ENCODE results near the gene KLHDC7A.

The KLHDC7A gene

GRCh38 chr1:18473195-18473815 lies 7.4 kb upstream of the KLHDC7A start:
- DNase-seq (ENCODE audit: low read depth): no peak

GRCh38 chr1:18474559-18475175 lies 6.1 kb upstream of the KLHDC7A start:
- DNase-seq (ENCODE audit: low read depth): no peak

DNA sequence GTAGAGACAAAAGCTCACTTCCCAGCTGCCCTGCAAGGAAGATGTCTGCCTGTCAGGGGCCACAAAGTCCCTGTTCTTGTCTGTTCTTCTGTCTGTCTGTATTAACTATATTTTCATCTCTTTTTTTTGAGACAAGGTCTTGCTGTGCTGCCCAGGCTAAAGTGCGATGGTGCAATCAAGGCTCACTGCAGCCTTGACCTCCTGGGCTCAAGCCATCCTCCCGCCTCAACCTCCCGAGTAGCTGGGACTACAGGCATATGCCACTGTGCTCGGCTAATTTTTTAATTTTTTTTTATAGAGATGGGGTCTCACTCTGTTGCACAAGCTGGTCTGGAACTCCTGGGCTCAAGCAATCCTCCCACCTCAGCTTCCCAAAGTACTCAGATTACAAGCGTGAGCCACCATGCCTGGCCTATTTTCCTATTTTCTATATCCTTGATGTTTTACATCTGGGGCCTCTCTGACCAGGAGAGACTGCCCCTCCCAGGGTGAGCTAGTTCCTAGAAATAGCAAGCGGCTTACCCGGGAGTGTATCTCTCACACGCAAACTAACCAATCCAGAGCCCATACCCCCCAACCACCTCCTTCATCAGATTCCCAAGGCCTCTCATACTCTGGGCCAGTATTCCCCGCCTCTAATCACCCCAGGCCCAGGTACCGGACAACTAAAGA lies 5.4 kb upstream of the KLHDC7A start:
- DNase-seq (ENCODE audit: low read depth): no peak

GRCh38 chr1:18479454-18479853 lies 1.3 kb upstream of the KLHDC7A start:
- no peak for DNase-seq (ENCODE audit: low read depth)

GRCh38 chr1:18481190-18481920 lies 625 bp downstream of the KLHDC7A start:
- no peak for DNase-seq (ENCODE audit: low read depth)

DNA sequence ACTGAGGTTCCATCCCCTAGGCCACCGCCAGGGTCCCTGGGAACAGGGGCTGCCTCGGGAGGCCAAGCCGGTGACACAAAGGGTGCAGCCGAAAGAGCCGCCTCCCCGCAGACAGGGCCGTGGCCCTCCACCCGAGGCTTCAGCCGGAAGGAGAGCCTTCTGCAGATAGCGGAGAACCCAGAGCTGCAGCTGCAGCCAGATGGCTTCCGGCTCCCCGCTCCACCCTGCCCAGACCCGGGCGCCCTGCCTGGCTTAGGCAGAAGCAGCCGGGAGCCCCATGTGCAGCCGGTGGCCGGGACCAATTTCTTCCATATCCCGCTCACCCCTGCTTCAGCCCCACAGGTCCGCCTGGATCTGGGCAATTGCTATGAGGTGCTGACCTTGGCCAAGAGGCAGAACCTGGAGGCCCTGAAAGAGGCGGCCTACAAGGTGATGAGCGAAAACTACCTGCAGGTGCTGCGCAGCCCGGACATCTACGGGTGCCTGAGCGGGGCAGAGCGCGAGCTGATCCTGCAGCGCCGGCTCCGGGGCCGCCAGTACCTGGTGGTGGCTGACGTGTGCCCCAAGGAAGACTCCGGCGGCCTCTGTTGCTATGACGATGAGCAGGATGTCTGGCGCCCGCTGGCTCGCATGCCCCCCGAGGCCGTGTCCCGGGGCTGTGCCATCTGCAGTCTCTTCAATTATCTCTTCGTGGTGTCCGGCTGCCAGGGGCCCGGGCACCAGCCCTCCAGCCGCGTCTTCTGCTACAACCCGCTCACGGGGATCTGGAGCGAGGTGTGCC lies 1.4 kb downstream of the KLHDC7A start:
- DNase-seq (ENCODE audit: low read depth): no peak

DNA sequence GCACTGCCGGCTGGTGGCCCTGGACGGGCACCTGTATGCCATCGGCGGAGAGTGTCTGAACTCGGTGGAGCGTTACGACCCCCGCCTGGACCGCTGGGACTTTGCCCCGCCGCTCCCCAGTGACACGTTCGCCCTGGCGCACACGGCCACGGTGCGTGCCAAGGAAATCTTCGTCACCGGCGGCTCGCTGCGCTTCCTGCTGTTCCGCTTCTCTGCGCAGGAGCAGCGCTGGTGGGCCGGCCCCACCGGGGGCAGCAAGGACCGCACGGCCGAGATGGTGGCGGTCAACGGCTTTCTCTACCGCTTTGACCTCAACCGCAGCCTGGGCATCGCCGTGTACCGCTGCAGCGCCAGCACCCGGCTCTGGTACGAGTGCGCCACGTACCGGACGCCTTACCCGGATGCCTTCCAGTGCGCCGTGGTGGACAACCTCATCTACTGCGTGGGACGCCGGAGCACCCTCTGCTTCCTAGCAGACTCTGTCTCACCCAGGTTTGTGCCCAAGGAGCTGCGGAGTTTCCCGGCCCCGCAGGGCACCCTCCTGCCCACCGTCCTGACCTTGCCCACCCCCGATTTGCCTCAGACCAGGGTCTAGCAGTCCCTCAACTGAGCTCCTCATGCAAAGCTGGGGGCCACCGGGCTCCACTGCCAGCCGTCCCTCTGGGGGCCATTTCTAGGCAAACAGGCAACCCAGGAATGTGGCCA lies 2.1 kb downstream of the KLHDC7A start:
- no peak for DNase-seq (ENCODE audit: low read depth)

GRCh38 chr1:18484276-18484675 lies 3.5 kb downstream of the KLHDC7A start:
- DNase-seq (ENCODE audit: low read depth): no peak

DNA sequence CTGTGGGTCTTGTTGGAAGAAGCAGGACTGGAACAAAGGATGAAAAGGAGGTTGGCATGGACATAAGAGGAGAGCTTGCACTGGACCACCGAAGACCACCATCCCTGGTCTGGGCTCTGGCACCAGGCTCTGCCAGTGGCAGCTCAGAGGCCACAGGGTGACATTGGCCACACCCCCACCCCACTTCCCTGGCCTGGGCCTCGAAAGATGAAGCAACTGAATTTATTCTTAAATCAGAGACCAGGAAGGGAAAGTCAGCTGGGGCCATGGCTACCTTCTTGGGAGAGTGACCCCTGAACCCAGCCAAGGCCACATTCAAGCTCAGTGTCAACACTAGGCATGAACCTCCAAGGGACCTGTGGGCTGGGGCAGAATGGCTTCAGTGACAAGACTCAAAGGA lies 4.0 kb downstream of the KLHDC7A start:
- no peak for DNase-seq (ENCODE audit: low read depth)

GRCh38 chr1:18485227-18485626 lies 4.5 kb downstream of the KLHDC7A start:
- DNase-seq (ENCODE audit: low read depth): no peak

DNA sequence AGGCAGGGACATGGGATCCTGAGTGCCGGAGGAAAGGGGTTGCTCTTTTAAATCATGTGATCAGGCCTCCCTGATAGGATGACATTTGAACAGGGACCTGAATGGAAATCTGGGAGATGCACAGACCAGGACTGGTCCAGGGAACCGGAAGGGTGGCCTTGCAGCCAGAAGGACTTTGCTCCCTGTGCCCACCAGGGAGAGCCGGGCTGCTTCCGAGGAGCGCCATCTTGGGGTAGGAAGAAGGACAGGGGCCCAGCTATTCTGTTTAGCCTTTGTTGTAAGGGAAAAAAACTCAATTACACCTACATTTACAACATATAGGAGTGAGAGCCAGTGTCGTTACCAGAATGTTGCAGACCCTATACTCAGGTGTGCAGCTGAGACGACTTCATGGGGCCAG lies 5.5 kb downstream of the KLHDC7A start:
- DNase-seq (ENCODE audit: low read depth): no peak

DNA sequence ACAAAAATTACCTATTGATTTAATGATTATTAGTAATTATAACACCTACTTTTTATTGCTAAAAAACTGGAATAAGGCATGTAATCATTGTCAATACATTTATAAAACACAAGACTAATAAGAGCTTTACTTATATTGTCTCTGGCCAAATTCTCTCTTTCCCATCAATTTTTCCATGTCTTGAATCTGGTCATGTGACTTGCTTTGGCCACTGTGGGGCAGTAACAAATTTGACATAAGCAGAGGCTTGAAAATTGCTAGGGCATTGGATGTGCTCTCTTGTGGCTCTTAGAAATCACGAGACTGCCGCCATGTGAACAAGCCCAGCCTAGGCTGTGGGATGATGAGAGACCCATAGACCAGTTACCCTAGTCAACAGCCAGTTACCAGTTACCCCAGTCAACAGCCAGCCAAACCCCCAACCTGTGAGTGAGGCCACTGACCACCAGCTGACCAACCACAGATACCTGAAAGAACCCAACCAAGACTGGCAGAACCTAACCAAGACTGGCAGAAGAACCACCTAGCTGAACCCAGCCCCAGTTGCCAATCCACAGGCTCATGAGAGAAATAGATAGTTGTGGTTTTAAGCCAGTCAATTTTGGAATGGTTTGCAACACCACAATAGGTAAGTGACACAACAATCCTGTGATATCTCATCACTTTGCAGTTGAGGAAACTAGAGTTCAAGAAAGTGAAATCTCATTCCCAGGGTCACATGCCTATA lies 8.8 kb downstream of the KLHDC7A start:
- no peak for DNase-seq (ENCODE audit: low read depth)

- no peak for DNase-seq (ENCODE audit: low read depth)
These were observed 10.4 kb downstream of the KLHDC7A start for GRCh38 chr1:18491168-18491567.

DNA sequence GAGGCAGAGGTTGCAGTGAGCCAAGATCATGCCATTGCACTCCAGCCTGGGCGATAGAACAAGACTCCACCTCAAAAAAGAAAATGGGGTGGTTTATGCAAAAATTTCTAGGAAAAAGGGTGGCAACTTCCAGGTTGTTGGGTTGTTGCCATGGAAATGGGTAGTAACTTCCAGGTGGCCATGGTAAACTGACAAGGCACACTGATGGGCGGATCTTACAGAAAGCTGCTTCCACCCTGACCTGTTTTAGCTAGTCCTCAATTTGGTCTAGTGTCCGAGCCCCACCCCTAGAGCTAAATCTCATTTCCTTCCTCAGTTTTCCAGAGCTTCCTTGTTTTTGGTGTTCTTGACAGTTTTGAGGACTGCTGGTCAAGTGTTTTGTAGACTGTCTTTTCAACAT lies 13.6 kb downstream of the KLHDC7A start:
- DNase-seq (ENCODE audit: low read depth): no peak

DNA sequence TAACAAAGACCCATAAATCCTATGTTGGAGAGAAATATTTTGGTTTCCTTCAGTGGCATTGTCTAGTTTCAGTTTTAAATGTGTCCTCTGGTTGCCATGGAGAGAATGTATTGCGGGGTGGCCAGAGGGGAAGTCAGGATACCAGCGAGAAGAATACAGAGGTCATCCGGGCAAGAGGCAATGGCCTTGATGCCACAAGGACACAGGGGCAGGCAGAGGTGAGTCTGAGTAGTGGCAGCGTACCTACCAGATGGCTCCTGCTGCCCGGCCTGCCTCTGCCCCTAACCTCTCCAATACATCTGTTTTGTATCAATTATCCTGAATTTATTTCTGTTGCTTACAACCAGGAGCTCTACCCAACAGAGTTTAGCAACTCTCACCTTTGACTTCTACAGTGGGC lies 14.9 kb downstream of the KLHDC7A start:
- DNase-seq (ENCODE audit: low read depth): no peak

GRCh38 chr1:18496056-18496455 lies 15.3 kb downstream of the KLHDC7A start:
- no peak for DNase-seq (ENCODE audit: low read depth)

- no peak for DNase-seq (ENCODE audit: low read depth)
These were observed 15.9 kb downstream of the KLHDC7A start for GRCh38 chr1:18496497-18497235.

DNA sequence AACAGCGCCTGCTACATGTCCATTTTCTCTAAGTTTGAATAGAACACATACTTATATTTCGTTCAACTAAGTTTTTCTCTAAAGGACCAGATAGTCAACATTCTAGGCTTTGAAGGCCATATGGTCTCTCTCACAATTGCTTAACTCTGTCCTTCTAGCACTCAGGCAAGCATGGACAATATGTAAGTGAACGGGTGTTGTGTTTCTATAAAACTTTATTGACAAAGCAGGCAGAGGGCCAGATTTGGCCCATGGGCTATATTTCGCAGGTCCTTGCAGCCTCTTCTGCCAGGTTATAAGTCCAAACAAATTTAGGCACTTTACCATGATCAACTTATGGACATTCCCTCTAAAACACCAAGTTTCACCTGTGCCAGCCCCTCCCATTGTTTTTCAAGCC lies 21.1 kb downstream of the KLHDC7A start:
- DNase-seq (ENCODE audit: low read depth): no peak

- no peak for DNase-seq (ENCODE audit: low read depth)
These were observed 23.9 kb downstream of the KLHDC7A start for GRCh38 chr1:18504609-18505008.

DNA sequence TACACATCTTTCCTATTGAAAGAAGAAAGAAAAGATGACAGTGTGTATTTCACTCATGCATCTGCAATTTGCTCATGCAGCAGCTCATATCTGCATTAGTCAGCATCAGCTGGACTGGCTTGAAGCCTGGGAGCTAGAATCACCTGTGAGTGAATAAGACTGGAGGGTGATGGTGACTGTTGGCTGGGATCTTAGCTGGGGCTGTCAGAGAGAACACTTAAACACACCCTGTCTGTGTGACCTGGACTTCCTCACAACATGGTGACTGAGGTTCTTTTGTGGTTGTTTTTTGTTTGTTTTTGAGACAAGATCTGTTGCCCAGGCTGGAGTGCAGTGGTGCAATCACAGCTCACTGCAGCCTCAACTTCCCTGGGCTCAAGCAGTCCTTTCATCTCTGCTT lies 24.9 kb downstream of the KLHDC7A start:
- no peak for DNase-seq (ENCODE audit: low read depth)

Measured in stimulated activated CD8-positive, alpha-beta memory T cell treated with anti-CD3 and anti-CD28 coated beads, Interleukin-15, amount 100 ng/mL, for 1 hour (primary cell).